K562 (cell line): ENCODE data around the gene ZNF629. TPM values are rescaled to one million over a fixed set of nuclear protein-coding genes. Genes with fewer than 3 reads are reported as not detected.

Experiments
- ATAC-seq: fragments of 200-7000 bp; cut with Tn5 transposase; 3 replicates; pipeline ENCODE4 v1.9.1; 2020; ENCODE audit warnings: moderate library complexity
- BruUV-seq: library from RNA; stranded (reverse); fragments of 400-500 nt; replicated peaks from 2 replicates; lab custom pipeline; 2021; lab: Mats Ljungman, UMichigan
- CTCF ChIA-PET: fragments of 300-600 bp; formaldehyde crosslinking; extraction: SDS; loops from one replicate; lab custom pipeline; 2021; ENCODE audit warnings: low intra/inter-chr PET ratio; lab: Yijun Ruan, JAX
- POLR2A ChIA-PET: fragments of 300-600, 350-650 bp; sonication (Branson Sonifier 250); formaldehyde crosslinking; extraction: SDS; loops from one replicate; lab custom pipeline; 2021; ENCODE audit warnings: antibody characterized with exemption, inconsistent platforms; lab: Yijun Ruan, JAX
- DNase-seq, 4 experiments: peaks; one replicate each; pipeline versions ENCODE4 v3.0.0 to v3.0.0-alpha.2; 2011 to 2018; ENCODE audit warnings: low spot score in 3 of 4, mixed read lengths in 3 of 4; ENCODE audit errors: extremely low read depth in 1 of 4
- FAIRE-seq: peaks from 2 replicates; lab custom pipeline; 2011; peaks lifted over from hg19 to GRCh38; lab: Jason Lieb, UNC
- H2AFZ ChIP-seq: 2 replicates; pipeline ENCODE4 v1.6.0; 2011; ENCODE audit warnings: low read depth, low read length, control low read depth, inconsistent platforms
- H3K27ac ChIP-seq: fragments of 200-600 bp; 3 replicates; pipeline ENCODE4 v1.8.0; 2011; ENCODE audit warnings: low read depth, mild to moderate bottlenecking, control low read depth, inconsistent platforms, low read length, moderate library complexity, mixed read lengths; ENCODE audit errors: extremely low read depth
- H3K27me3 ChIP-seq, 2 experiments: fragments of 300-600 bp in 1 of 2; 2 replicates in 1 of 2; 3 replicates in 1 of 2; pipeline versions ENCODE4 v1.6.0 to v1.8.0; 2011; ENCODE audit warnings: inconsistent platforms in 2 of 2, low read length in 2 of 2, mild to moderate bottlenecking in 1 of 2, mixed read lengths in 1 of 2, moderate library complexity in 1 of 2; ENCODE audit not compliant: control insufficient read depth in 2 of 2, insufficient read depth in 2 of 2
- H3K36me3 ChIP-seq: fragments of 300-600 bp; 3 replicates; pipeline ENCODE4 v1.8.0; 2011; ENCODE audit warnings: mild to moderate bottlenecking, low read length, inconsistent platforms; ENCODE audit not compliant: control insufficient read depth, insufficient read depth
- H3K4me1 ChIP-seq, 2 experiments: fragments of 200-600 bp in 1 of 2; replicated peaks in 1 of 2; 2 replicates in 1 of 2; 3 replicates in 1 of 2; pipeline versions ENCODE4 v1.5.1 to v1.8.0; 2011; ENCODE audit warnings: inconsistent platforms in 2 of 2, low read length in 2 of 2, mild to moderate bottlenecking in 1 of 2, mixed read lengths in 1 of 2, moderate library complexity in 1 of 2; ENCODE audit not compliant: control insufficient read depth in 2 of 2, insufficient read depth in 2 of 2
- H3K4me2 ChIP-seq: 2 replicates; pipeline ENCODE4 v1.6.1; 2011; ENCODE audit warnings: low read length, control low read depth, inconsistent platforms, mixed read lengths; ENCODE audit not compliant: insufficient read depth
- H3K4me3 ChIP-seq: fragments of 200-600 bp; sonication (generic), shearing (Covaris generic); 2 replicates; pipeline ENCODE4 v1.5.1; 2016; ENCODE audit warnings: control low read depth, inconsistent platforms
- H3K79me2 ChIP-seq: fragments of 200-600 bp; 3 replicates; pipeline ENCODE4 v1.8.0; 2011; ENCODE audit warnings: low read length, inconsistent platforms; ENCODE audit not compliant: control insufficient read depth, insufficient read depth
- H3K9ac ChIP-seq, 2 experiments: 2 replicates each; pipeline versions ENCODE4 v1.6.0 to v1.6.1; 2011; ENCODE audit warnings: low read depth in 2 of 2, low read length in 2 of 2, control low read depth in 1 of 2, inconsistent platforms in 1 of 2, mild to moderate bottlenecking in 1 of 2, mixed read lengths in 1 of 2; ENCODE audit not compliant: insufficient read depth in 1 of 2
- H3K9me1 ChIP-seq: one replicate; pipeline ENCODE4 v1.6.0; 2011; ENCODE audit warnings: inconsistent platforms, mild to moderate bottlenecking, low read length, moderate library complexity; ENCODE audit not compliant: control insufficient read depth, insufficient read depth
- H3K9me3 ChIP-seq: replicated peaks from 2 replicates; pipeline ENCODE4 v1.5.1; 2011; ENCODE audit warnings: low read depth, low read length, inconsistent platforms; ENCODE audit not compliant: control insufficient read depth, insufficient read depth
- H4K20me1 ChIP-seq: replicated peaks from 2 replicates; pipeline ENCODE4 v1.6.1; 2011; ENCODE audit warnings: low read length, inconsistent platforms, mixed read lengths; ENCODE audit not compliant: control insufficient read depth, insufficient read depth
- CREM ChIP-seq: IDR thresholded peaks from 2 replicates; pipeline ENCODE4 v1.6.1; 2014; ENCODE audit warnings: antibody characterized with exemption, low read depth
- CTBP1 ChIP-seq: fragments of 450-650 bp; IDR thresholded peaks from 2 replicates; pipeline ENCODE4 v1.6.1; 2016; ENCODE audit warnings: borderline replicate concordance
- GTF2F1 ChIP-seq: IDR thresholded peaks from 2 replicates; pipeline ENCODE4 v1.6.1; 2011; ENCODE audit warnings: low read depth, low read length, improper control_type of control experiment
- HNRNPL ChIP-seq: fragments of 200-400 bp; formaldehyde crosslinking; IDR thresholded peaks from 2 replicates; pipeline ENCODE4 v1.6.1; 2017; ENCODE audit warnings: low read depth, mild to moderate bottlenecking, low read length
- IRF2 ChIP-seq: sonication (generic); formaldehyde crosslinking; IDR thresholded peaks from 2 replicates; pipeline ENCODE4 v1.8.1; 2022; ENCODE audit warnings: mild to moderate bottlenecking, missing genetic modification reagents
- KLF1 ChIP-seq: fragments of 450-650 bp; IDR thresholded peaks from 2 replicates; pipeline ENCODE4 v1.6.1; 2016; ENCODE audit warnings: missing genetic modification characterization, missing compliant biosample characterization
- POLR2G ChIP-seq: fragments of 200-400 bp; formaldehyde crosslinking; IDR thresholded peaks from 2 replicates; pipeline ENCODE4 v1.6.1; 2017; ENCODE audit warnings: low read depth, mild to moderate bottlenecking, antibody characterized with exemption, low read length, moderate library complexity
- POLR3G ChIP-seq: IDR thresholded peaks from 2 replicates; pipeline ENCODE4 v1.6.1; 2011; ENCODE audit not compliant: insufficient read length, insufficient replicate concordance; ENCODE audit errors: extremely low read depth
- SMAD3 ChIP-seq: fragments of 450-650 bp; formaldehyde crosslinking; conservative IDR thresholded peaks from 2 replicates; pipeline ENCODE4 v1.4.0; 2020; ENCODE audit warnings: mild to moderate bottlenecking
- TEAD2 ChIP-seq: fragments of 450-650 bp; IDR thresholded peaks from 2 replicates; pipeline ENCODE4 v1.6.1; 2016; ENCODE audit warnings: missing genetic modification characterization, control low read depth, missing compliant biosample characterization
- TRIM24 ChIP-seq, 2 experiments: fragments of 450-650 bp; IDR thresholded peaks; 2 replicates each; pipeline ENCODE4 v1.6.1; 2016
- ZNF551 ChIP-seq: fragments of 250-450 bp; sonication (Bioruptor Pico); IDR thresholded peaks from 2 replicates; pipeline ENCODE4 v1.5.0; 2021; ENCODE audit warnings: mild to moderate bottlenecking, moderate library complexity
- ZNF561 ChIP-seq: fragments of 450-650 bp; formaldehyde crosslinking; conservative IDR thresholded peaks from 2 replicates; pipeline ENCODE4 v1.4.0; 2020; ENCODE audit warnings: mild to moderate bottlenecking, moderate library complexity
- WGBS: fragments of 100-300 bp; shearing (Covaris generic); methylation state at CpG from one replicate; pipeline ENCODE4 v1.1.6; 2016; ENCODE audit warnings: low coverage, mixed read lengths; ENCODE audit not compliant: insufficient coverage; ENCODE audit errors: missing lambda C conversion rate; 5-methylcytosine and 5-hydroxymethylcytosine counted together
- in situ Hi-C: fragments of 300-500 bp; cut with MboI; formaldehyde crosslinking; loops from 4 replicates; pipeline ENCODE4 v1.15.0; 2018; ENCODE audit warnings: inconsistent platforms, mixed read lengths
- intact Hi-C: fragments of 100-400 bp; cut with micrococcal nuclease; formaldehyde crosslinking; loops from 2 replicates; pipeline ENCODE4 v1.14.2; 2022
- polyA plus RNA-seq, 8 experiments: library from polyadenylated mRNA; depleted of rRNA in 4 of 8; stranded (reverse) in 5 of 8; unstranded in 3 of 8; fragments of >200 nt; fragmentation: Nextera tagmentation in 2 of 8; fragmentation: Illumina TruSeq in 1 of 8; extraction: Ambion mirVana in 2 of 8; extraction: Trizol in 1 of 8; gene quantifications; 2 replicates each; pipeline versions ENCODE4 v1.2.1 to v1.2.3, GENCODE V29; 2011 to 2014; ENCODE audit warnings: inconsistent platforms in 1 of 8, missing spikeins in 1 of 8
- total RNA-seq, 7 experiments: library from RNA; depleted of rRNA in 6 of 7; stranded (reverse); fragments of >200 nt in 6 of 7; fragmentation: Illumina TruSeq in 2 of 7; extraction: Trizol in 2 of 7; gene quantifications; 2 replicates each; pipeline versions ENCODE4 v1.2.1 to v1.2.3, GENCODE V29; 2011 to 2021; ENCODE audit warnings: low replicate concordance in 1 of 7
- TF ChIP-seq, protein P1 (sequence below): fragments of 200-800 bp; sonication (Bioruptor generic); IDR thresholded peaks from 2 replicates; pipeline ENCODE4 v1.6.1; 2017; ENCODE audit warnings: missing genetic modification characterization, missing compliant biosample characterization
- TF ChIP-seq, protein P2 (sequence below): sonication (generic); formaldehyde crosslinking; IDR thresholded peaks from 2 replicates; pipeline ENCODE4 v1.8.1; 2023; ENCODE audit warnings: mild to moderate bottlenecking, missing genetic modification reagents

The ZNF629 gene
- total and polyA plus RNA-seq, 9 of the 15 experiments (the other 6 are each of a cell fraction or from before 2014, with no cell fraction given): 0.44 to 18.8 (median 7.4) TPM

DNA sequence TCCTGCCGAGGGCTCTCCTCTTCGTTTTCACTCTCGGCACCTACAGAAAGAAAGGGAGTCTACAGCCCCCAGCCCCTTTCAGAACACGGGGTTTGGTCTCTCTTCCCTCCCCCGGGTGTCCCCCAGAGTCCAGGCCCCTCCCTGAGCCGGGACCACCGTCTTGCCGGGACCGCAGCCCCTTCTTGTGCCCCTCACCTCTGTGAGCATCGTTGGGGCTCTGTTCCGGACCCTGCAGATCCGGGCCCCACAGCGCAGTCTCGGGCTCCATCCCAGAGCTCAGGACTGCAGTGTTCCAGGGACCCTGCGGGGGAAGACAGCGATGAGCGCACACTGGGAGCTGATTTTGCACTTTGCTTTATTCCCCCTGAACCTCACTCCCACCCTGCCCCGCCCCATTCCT, 2.8 kb downstream of the ZNF629 start (continued):
- no peak for TF ChIP-seq HNRNPL
- no peak for TF ChIP-seq TEAD2 (tag)
- TF ChIP-seq TRIM24 (IDR thresholded peaks at IDR 0.05): no peak
- TF ChIP-seq CTBP1: no peak
- no peak for TF ChIP-seq GTF2F1
- TF ChIP-seq, protein P1, sequence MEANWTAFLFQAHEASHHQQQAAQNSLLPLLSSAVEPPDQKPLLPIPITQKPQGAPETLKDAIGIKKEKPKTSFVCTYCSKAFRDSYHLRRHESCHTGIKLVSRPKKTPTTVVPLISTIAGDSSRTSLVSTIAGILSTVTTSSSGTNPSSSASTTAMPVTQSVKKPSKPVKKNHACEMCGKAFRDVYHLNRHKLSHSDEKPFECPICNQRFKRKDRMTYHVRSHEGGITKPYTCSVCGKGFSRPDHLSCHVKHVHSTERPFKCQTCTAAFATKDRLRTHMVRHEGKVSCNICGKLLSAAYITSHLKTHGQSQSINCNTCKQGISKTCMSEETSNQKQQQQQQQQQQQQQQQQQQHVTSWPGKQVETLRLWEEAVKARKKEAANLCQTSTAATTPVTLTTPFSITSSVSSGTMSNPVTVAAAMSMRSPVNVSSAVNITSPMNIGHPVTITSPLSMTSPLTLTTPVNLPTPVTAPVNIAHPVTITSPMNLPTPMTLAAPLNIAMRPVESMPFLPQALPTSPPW (CRISPR knock-in tag): no peak
- TF ChIP-seq ZNF561 (CRISPR knock-in tag): no peak
- no peak for TF ChIP-seq IRF2 (CRISPR knock-in tag)
- no peak for TF ChIP-seq SMAD3

DNA sequence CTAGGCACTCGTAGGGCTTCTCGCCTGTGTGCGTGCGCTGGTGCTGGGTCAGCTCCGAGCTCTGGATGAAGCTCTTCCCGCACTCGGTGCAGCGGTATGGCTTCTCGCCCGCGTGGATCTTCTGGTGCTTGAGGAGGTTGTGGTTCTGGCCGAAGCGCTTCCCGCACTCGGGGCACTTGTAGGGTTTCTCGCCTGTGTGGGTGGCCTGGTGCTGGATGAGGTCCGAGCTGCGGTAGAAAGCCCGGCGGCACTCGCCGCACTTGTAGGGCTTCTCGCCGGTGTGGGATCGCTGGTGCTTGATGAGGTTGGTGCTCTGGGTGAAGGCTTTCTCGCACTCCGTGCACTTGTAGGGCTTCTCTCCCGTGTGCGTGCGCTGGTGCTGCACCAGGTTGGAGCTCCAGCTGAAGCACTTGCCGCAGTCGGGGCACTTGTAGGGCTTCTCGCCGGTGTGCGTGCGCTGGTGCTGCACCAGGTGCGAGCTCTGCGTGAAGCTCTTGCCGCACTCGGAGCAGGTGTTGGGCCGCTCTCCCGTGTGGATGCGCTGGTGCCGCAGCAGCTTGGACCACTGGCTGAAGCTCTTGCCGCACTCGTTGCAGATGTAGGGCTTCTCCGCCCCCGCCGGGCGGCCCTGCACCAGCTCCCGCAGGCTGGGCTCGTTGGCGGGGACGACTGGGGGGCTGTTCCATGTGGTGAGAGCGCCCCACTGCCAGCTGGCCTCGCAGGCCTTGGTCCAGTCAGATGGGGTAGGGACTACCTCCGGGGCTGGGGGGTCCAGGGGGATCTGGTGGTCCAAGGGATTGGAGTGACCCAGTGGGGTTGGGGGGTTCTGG, 3.5 kb downstream of the ZNF629 start:
- FAIRE-seq (no peak), ATAC-seq (no peak), DNase-seq (no peak)
- H4K20me1 ChIP-seq: no peaks in the 10 kb centered on the region; the same call in 1 of the 2 replicates
- no peaks in the 10 kb centered on the region for H3K9me1 ChIP-seq
- H3K27me3 ChIP-seq: no peaks in the 10 kb centered on the region
- in situ Hi-C loops: no loop called here
- peaks cover 52% of the 10 kb centered on the region; the same call in 1 of the 3 replicates for H3K36me3 ChIP-seq
- BruUV-seq: no TSS peak
- H2AFZ ChIP-seq: no peak overlapping the region
- H3K4me1 ChIP-seq: peaks cover 20 to 45% of the 10 kb centered on the region in 2 experiments
- WGBS: 94% methylated on average over 51 of the region's 57 CpGs
- no peak overlapping the region for H3K4me3 ChIP-seq
- ChIA-PET CTCF (no interaction called here), POLR2A (interaction anchor here (0.6 to 1.3 kb wide), 8 partner anchors 10 to 267 kb away, joined by 3 to 8 read pairs (median 4); partner anchors contain the start of gene PHKG2)
- no peak overlapping the region for H3K4me2 ChIP-seq
- no peak overlapping the region for H3K27ac ChIP-seq
- no peak overlapping the region for H3K9ac ChIP-seq
- no peaks in the 10 kb centered on the region for H3K9me3 ChIP-seq
- H3K79me2 ChIP-seq: peaks cover 32% of the 10 kb centered on the region
- intact Hi-C loops: no loop called here
- TF ChIP-seq CREM: no peak
- TF ChIP-seq POLR3G: no peak
- TF ChIP-seq, protein P2, sequence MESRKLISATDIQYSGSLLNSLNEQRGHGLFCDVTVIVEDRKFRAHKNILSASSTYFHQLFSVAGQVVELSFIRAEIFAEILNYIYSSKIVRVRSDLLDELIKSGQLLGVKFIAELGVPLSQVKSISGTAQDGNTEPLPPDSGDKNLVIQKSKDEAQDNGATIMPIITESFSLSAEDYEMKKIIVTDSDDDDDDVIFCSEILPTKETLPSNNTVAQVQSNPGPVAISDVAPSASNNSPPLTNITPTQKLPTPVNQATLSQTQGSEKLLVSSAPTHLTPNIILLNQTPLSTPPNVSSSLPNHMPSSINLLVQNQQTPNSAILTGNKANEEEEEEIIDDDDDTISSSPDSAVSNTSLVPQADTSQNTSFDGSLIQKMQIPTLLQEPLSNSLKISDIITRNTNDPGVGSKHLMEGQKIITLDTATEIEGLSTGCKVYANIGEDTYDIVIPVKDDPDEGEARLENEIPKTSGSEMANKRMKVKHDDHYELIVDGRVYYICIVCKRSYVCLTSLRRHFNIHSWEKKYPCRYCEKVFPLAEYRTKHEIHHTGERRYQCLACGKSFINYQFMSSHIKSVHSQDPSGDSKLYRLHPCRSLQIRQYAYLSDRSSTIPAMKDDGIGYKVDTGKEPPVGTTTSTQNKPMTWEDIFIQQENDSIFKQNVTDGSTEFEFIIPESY (CRISPR knock-in tag): peak; percentile 50; the same call in 1 of the 2 replicates
- TF ChIP-seq POLR2G: peak; percentile 36
- no peak for TF ChIP-seq ZNF551 (CRISPR knock-in tag)
- no peak for TF ChIP-seq KLF1 (tag)
